H1 (cell line): ENCODE results near the gene POU6F2. TPM values are rescaled to one million over a fixed set of nuclear protein-coding genes. Genes with fewer than 3 reads are reported as not detected.

Experiments used
- BACH1 ChIP-seq: IDR thresholded peaks from 2 replicates; pipeline ENCODE4 v1.6.1; 2012; ENCODE audit warnings: low read length, improper control_type of control experiment
- CBX5 ChIP-seq: fragments of 300-800, 300-1000 bp; sonication (generic); IDR thresholded peaks from 2 replicates; pipeline ENCODE4 v1.7.1; 2016; ENCODE audit warnings: antibody characterized with exemption, low read length, low read depth
- CEBPB ChIP-seq: IDR thresholded peaks from 2 replicates; pipeline ENCODE4 v1.6.1; 2012; ENCODE audit warnings: low read depth, low read length
- CHD7 ChIP-seq: fragments of 300-600 bp; sonication (generic); IDR thresholded peaks from 2 replicates; pipeline ENCODE4 v1.7.1; 2012; ENCODE audit warnings: low read length, moderate library complexity, mild to moderate bottlenecking, inconsistent platforms; ENCODE audit not compliant: insufficient replicate concordance
- EZH2 ChIP-seq: fragments of 200-600 bp; sonication (generic); IDR thresholded peaks from 2 replicates; pipeline ENCODE4 v1.7.1; 2012; ENCODE audit warnings: low read depth, mild to moderate bottlenecking, moderate library complexity, low read length, inconsistent platforms; ENCODE audit not compliant: severe bottlenecking
- GABPA ChIP-seq: IDR thresholded peaks from 2 replicates; pipeline ENCODE4 v1.6.1; 2011; ENCODE audit warnings: mild to moderate bottlenecking, low read length, moderate library complexity, borderline replicate concordance; ENCODE audit not compliant: insufficient read depth
- JUN ChIP-seq: IDR thresholded peaks from 2 replicates; pipeline ENCODE4 v1.6.1; 2011; ENCODE audit warnings: low read depth, mild to moderate bottlenecking, improper control_type of control experiment, low read length
- KDM4A ChIP-seq: IDR thresholded peaks from one replicate; pipeline ENCODE4 v1.7.1; 2012; ENCODE audit warnings: low read depth, mild to moderate bottlenecking, moderate library complexity, low read length, inconsistent platforms; ENCODE audit not compliant: severe bottlenecking
- PHF8 ChIP-seq: fragments of 200-600 bp; sonication (generic); conservative IDR thresholded peaks from 2 replicates; pipeline ENCODE4 v1.7.1; 2012; ENCODE audit warnings: low read depth, mild to moderate bottlenecking, inconsistent platforms, low read length, moderate library complexity
- RBBP5 ChIP-seq: IDR thresholded peaks from 2 replicates; pipeline ENCODE4 v1.7.1; 2012; ENCODE audit warnings: low read depth, mild to moderate bottlenecking, inconsistent platforms, low read length, moderate library complexity, borderline replicate concordance
- SRF ChIP-seq: IDR thresholded peaks from 2 replicates; pipeline ENCODE4 v1.6.1; 2011; ENCODE audit warnings: mild to moderate bottlenecking, low read depth, low read length, moderate library complexity
- TAF1 ChIP-seq: IDR thresholded peaks from 2 replicates; pipeline ENCODE4 v1.6.1; 2011; ENCODE audit warnings: mild to moderate bottlenecking, low read depth, low read length
- ZNF274 ChIP-seq: IDR thresholded peaks from 2 replicates; pipeline ENCODE4 v1.7.0; 2012; ENCODE audit warnings: low read length, borderline replicate concordance; ENCODE audit errors: extremely low read depth
- polyA plus RNA-seq, 7 experiments: library from polyadenylated mRNA; depleted of rRNA in 3 of 7; stranded (reverse) in 5 of 7; unstranded in 2 of 7; fragments of >200 nt in 5 of 7; fragments of 200-250 nt in 2 of 7; gene quantifications; 1 replicate in 5 of 7; 2 replicates in 1 of 7; 4 replicates in 1 of 7; pipeline versions ENCODE4 v1.2.1 to v1.2.3, GENCODE V29; 2011 to 2013; ENCODE audit warnings: missing spikeins in 2 of 7, mixed read lengths in 2 of 7
- total RNA-seq: library from RNA; stranded (reverse); fragmentation: NEBNext Ultra II Directional; extraction: Animal tissue kit (Norgen Biotek cat#: 25700); gene quantifications from 2 replicates; pipeline ENCODE4 v1.2.1, GENCODE V29; 2021

The POU6F2 gene
- total and polyA plus RNA-seq, 2 of the 8 experiments (the other 6 are each of a cell fraction or from before 2014, with no cell fraction given) = 1.1 to 2.0 TPM

- TF ChIP-seq CHD7 (no peak), CBX5 (no peak), TAF1 (no peak), GABPA (no peak), PHF8 (no peak), CEBPB (no peak), JUN (no peak), SRF (no peak), RBBP5 (no peak), KDM4A (no peak), ZNF274 (no peak), BACH1 (no peak), EZH2 (no peak)
These were observed 263.2 kb downstream of the POU6F2 start (continued) for GRCh38 chr7:39240864-39241263.
